OCI-LY3 (cell line): ENCODE data around the gene CPSF4.

Experiments
- CTCF ChIP-seq: fragments of 200-600, 300-600 bp; sonication (generic); IDR thresholded peaks from 2 replicates; pipeline ENCODE4 v1.5.1; 2014; ENCODE audit warnings: antibody characterized with exemption, low read length, low read depth
- EZH2phosphoT487 ChIP-seq: fragments of 200-600 bp; shearing (Covaris generic); IDR thresholded peaks from 2 replicates; pipeline ENCODE4 v1.6.1; 2018; ENCODE audit warnings: antibody characterized with exemption, mixed run types, low read depth

GRCh38 chr7:99499721-99500636 is 61.2 kb downstream of the CPSF4 start, which contains the start of gene ZNF394:
- no peak for TF ChIP-seq CTCF
- no peak for TF ChIP-seq EZH2phosphoT487
